ENCODE measurements around the gene KLHL34. TPM values are rescaled to one million over a fixed set of nuclear protein-coding genes. Genes with fewer than 3 reads are reported as not detected.
A peak's percentile ranks its signal among the peaks of the same experiment; 100 is the strongest.

Gene KLHL34, protein sequence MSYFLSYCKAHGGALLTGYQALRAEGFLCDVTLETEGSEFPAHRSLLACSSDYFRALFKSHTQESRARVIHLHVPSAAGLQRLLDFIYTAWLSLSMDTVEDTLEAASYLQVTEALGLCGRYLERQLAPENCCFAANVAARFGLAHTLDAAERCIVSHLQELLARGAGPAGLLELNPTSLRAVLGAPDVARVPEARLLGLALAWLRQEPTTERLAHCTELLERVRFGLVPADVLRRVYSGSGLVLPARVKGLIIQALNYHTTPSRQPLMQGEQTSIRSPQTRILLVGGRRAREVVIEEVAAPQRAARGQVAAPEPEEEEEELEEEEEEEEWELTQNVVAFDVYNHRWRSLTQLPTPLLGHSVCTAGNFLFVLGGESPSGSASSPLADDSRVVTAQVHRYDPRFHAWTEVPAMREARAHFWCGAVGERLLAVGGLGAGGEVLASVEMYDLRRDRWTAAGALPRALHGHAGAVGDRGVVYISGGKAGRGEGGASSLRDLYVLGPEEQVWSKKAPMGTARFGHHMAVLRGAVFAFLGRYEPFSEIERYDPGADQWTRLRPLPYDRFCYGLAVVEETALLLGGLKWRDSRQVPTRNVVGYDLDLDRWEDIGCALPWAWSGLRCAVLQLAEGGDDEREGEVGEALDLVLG
- total RNA-seq = not detected

DNA sequence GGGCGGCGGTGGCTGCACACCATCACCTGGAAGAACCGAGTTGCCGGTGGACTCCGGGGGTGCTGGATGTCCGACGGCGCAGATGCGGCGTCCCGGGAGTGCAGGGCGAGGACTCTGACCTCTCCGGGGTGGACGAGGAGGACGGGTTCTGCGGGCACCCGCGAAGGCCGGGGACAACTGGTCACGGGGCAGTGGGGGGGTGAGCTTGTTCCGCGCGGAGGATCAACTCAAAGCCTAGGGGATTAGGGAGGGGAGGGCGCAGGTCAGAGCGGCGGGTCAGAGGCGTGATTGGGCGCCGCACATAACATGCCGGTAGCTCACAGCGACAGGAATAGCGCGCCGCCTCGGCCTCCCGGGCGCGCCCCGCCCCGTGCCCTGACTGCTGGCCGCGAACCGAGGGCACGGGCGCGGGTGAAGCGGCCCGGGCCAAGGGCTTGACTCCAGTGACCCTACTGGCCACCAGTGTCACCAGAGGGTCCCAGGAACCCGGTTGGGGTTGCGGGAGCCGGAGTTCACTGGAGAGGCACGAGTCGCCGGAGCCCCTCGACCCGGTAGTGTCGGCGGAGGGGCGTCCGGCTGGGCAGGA lies at the start of gene KLHL34:
KLHL34 (minus strand) TSS at position 179 of the 586 bp plus-strand sequence. CDS start 542 bp downstream, outside the sequence.
- Histone ChIP-seq H3K27me3 (no peaks in the 10 kb centered on the region), H3K27ac (no peak within 1 kb of the TSS), H3K9me3 (no peaks in the 10 kb centered on the region), H3K4me3 (peak within 1 kb of the TSS in 1 of 2 donors; percentile 5), H3K36me3 (replicated peaks in 1 of 2; ENCODE audit: insufficient read depth in 1 of 2, low read depth in 2 of 2) (no peaks in the 10 kb centered on the region), H3K4me1 (peaks cover 3% of the 10 kb centered on the region)
- intact Hi-C loops (cut with DNase I) = no loop called here
- TF ChIP-seq CTCF (IDR thresholded peaks at IDR 0.05) (no peak), POLR2A (IDR thresholded peaks at IDR 0.05) (no peak)
- 2% methylated on average over 34 of the region's 60 CpGs; no CpG with 5 or more reads in 1 of the 2 donors for WGBS, 2 donors
- ATAC-seq (no peak), DNase-seq (no peak)

- ATAC-seq (no peak), DNase-seq (no peak)
- TF ChIP-seq POLR2A (IDR thresholded peaks at IDR 0.05) (no peak), CTCF (IDR thresholded peaks at IDR 0.05) (no peak)
- intact Hi-C loops (cut with DNase I) = no loop called here
- no peaks in the 10 kb centered on the region for H3K4me1 ChIP-seq
- no peaks in the 10 kb centered on the region for H3K27me3 ChIP-seq
- H3K4me3 ChIP-seq = no peak overlapping the region
- no peaks in the 10 kb centered on the region for H3K36me3 ChIP-seq (replicated peaks in 1 of 2; ENCODE audit: insufficient read depth in 1 of 2, low read depth in 2 of 2)
- 28 to 56% methylated on average over 2 to 4 of the region's 4 CpGs for WGBS, 2 donors
- no peaks in the 10 kb centered on the region for H3K9me3 ChIP-seq
- H3K27ac ChIP-seq = no peak overlapping the region
Measured at GRCh38 chrX:21705225-21705624, 47.1 kb upstream of the KLHL34 start.

DNA sequence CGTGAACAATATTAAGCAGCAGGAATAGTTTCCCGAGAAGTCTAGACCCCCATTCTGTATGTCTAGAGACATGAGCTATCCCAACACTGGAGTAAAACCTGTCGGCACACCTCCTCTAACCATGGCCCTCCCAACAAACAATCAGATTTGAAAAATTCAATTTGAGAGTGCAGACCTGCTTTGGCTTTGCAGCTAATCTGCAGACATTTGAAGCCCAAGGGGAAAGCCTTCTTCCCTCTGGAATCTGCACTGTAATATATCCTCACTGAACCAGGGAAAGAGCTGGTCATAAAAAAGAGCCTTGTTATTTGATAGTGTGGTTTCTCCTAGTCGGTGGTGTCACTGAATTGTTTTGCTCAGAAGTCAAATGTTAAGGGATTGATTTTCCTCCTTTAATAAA lies 44.6 kb upstream of the KLHL34 start:
- H3K36me3 ChIP-seq (replicated peaks in 1 of 2; ENCODE audit: insufficient read depth in 1 of 2, low read depth in 2 of 2) = no peaks in the 10 kb centered on the region
- DNase-seq (no peak), ATAC-seq (no peak)
- intact Hi-C loops (cut with DNase I) = no loop called here
- 44 to 57% methylated on average over 4 of the region's 4 CpGs for WGBS, 2 donors
- no peaks in the 10 kb centered on the region for H3K9me3 ChIP-seq
- H3K4me1 ChIP-seq = no peaks in the 10 kb centered on the region
- H3K27ac ChIP-seq = no peak overlapping the region
- TF ChIP-seq POLR2A (IDR thresholded peaks at IDR 0.05) (no peak), CTCF (IDR thresholded peaks at IDR 0.05) (no peak)
- H3K27me3 ChIP-seq = no peaks in the 10 kb centered on the region
- no peak overlapping the region for H3K4me3 ChIP-seq

GRCh38 chrX:21700967-21701366 lies 42.8 kb upstream of the KLHL34 start:
- Histone ChIP-seq H3K27ac (no peak overlapping the region), H3K27me3 (no peaks in the 10 kb centered on the region), H3K4me1 (no peaks in the 10 kb centered on the region), H3K9me3 (no peaks in the 10 kb centered on the region), H3K36me3 (replicated peaks in 1 of 2; ENCODE audit: insufficient read depth in 1 of 2, low read depth in 2 of 2) (no peaks in the 10 kb centered on the region), H3K4me3 (no peak overlapping the region)
- 33 to 57% methylated on average over 2 to 3 of the region's 3 CpGs for WGBS, 2 donors
- TF ChIP-seq POLR2A (IDR thresholded peaks at IDR 0.05) = no peak
- TF ChIP-seq CTCF (IDR thresholded peaks at IDR 0.05) = no peak
- intact Hi-C loops (cut with DNase I) = no loop called here
- no peak for ATAC-seq
- DNase-seq = no peak

Measured in body of pancreas (tissue), 4 donors.